GM19397 (cell line): ENCODE measurements around the gene HOATZ.

Experiments used
- ATAC-seq: cut with Tn5 transposase; IDR thresholded peaks from one replicate; pipeline ENCODE4 v1.9.1; 2021; ENCODE audit warnings: mild to moderate bottlenecking, moderate library complexity; ENCODE audit not compliant: unreplicated experiment

Gene HOATZ

GRCh38 chr11:111514216-111515031 lies at the start of gene HOATZ:
Gene HOATZ (plus strand): TSS chr11:111514778. CDS start chr11:111514785, 7 bp downstream.
- ATAC-seq, result no peak

GRCh38 chr11:111465400-111465799 lies 49.2 kb upstream of the HOATZ start:
- no peak for ATAC-seq

- no peak for ATAC-seq
These were observed 48.0 kb upstream of the HOATZ start for GRCh38 chr11:111466615-111467014.

GRCh38 chr11:111469200-111469599 lies 45.4 kb upstream of the HOATZ start:
- no peak for ATAC-seq

- ATAC-seq, result no peak
These were observed 42.4 kb upstream of the HOATZ start for GRCh38 chr11:111472228-111472627.

GRCh38 chr11:111474432-111474831 lies 40.1 kb upstream of the HOATZ start:
- no peak for ATAC-seq

GRCh38 chr11:111476366-111476765 lies 38.2 kb upstream of the HOATZ start:
- no peak for ATAC-seq

GRCh38 chr11:111476956-111477355 lies 37.6 kb upstream of the HOATZ start:
- ATAC-seq, result no peak

GRCh38 chr11:111477898-111478297 lies 36.7 kb upstream of the HOATZ start:
- no peak for ATAC-seq

- no peak for ATAC-seq
These were observed 34.9 kb upstream of the HOATZ start for GRCh38 chr11:111479666-111480065.

- ATAC-seq, result no peak
These were observed 31.1 kb upstream of the HOATZ start for GRCh38 chr11:111483431-111483830.

- ATAC-seq, result no peak
These were observed 24.1 kb upstream of the HOATZ start for GRCh38 chr11:111490496-111490895.

GRCh38 chr11:111494040-111494439 lies 20.5 kb upstream of the HOATZ start:
- ATAC-seq, result no peak

- ATAC-seq, result no peak
These were observed 15.1 kb upstream of the HOATZ start for GRCh38 chr11:111499483-111499882.

GRCh38 chr11:111500481-111500880 lies 14.1 kb upstream of the HOATZ start:
- no peak for ATAC-seq

- ATAC-seq, result no peak
These were observed 12.0 kb upstream of the HOATZ start for GRCh38 chr11:111502611-111503010.

GRCh38 chr11:111510311-111510710 lies 4.3 kb upstream of the HOATZ start:
- no peak for ATAC-seq

- ATAC-seq, result no peak
These were observed 2.0 kb upstream of the HOATZ start, which contains the start of gene BTG4 for GRCh38 chr11:111512296-111513239. Gene BTG4 (minus strand): TSS chr11:111512386. CDS start chr11:111498776, 13,610 bp downstream.

GRCh38 chr11:111513240-111513605 lies 1.4 kb upstream of the HOATZ start:
- no peak for ATAC-seq

GRCh38 chr11:111515591-111515990 lies 1.0 kb downstream of the HOATZ start:
- ATAC-seq, result no peak

GRCh38 chr11:111518668-111519067 lies 4.1 kb downstream of the HOATZ start:
- ATAC-seq, result no peak

GRCh38 chr11:111520560-111520959 lies 6.0 kb downstream of the HOATZ start:
- ATAC-seq, result no peak
